ENCODE results near the gene XPNPEP1. TPM values are rescaled to one million over a fixed set of nuclear protein-coding genes. Genes with fewer than 3 reads are reported as not detected.

The XPNPEP1 gene
- total RNA-seq, 6 experiments from 2014 or later, result 13.9 to 57.8 (median 29.4) TPM

DNA sequence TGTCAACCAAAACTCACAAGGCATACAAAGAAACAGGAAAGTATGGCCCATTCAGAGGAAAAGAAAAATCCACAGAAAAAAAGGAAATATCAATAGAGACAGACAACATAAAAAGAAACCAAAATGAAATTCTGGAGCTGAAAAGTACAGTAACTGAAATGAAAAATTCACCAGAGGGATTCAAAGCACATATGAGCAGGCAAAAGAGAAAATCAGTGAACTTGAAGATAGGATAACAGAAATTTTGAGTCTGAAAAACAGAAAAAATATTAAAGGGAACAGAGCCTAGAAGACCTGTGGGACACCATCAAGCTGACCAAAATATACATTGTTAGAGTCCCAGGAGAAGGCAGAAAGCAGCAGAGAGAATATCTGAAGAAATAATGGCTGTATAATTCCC, 60.6 kb downstream of the XPNPEP1 start:
- TF ChIP-seq, protein P1, sequence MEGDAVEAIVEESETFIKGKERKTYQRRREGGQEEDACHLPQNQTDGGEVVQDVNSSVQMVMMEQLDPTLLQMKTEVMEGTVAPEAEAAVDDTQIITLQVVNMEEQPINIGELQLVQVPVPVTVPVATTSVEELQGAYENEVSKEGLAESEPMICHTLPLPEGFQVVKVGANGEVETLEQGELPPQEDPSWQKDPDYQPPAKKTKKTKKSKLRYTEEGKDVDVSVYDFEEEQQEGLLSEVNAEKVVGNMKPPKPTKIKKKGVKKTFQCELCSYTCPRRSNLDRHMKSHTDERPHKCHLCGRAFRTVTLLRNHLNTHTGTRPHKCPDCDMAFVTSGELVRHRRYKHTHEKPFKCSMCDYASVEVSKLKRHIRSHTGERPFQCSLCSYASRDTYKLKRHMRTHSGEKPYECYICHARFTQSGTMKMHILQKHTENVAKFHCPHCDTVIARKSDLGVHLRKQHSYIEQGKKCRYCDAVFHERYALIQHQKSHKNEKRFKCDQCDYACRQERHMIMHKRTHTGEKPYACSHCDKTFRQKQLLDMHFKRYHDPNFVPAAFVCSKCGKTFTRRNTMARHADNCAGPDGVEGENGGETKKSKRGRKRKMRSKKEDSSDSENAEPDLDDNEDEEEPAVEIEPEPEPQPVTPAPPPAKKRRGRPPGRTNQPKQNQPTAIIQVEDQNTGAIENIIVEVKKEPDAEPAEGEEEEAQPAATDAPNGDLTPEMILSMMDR (IDR thresholded peaks at IDR 0.05), result no peak
- TF ChIP-seq POLR2A (IDR thresholded peaks at IDR 0.05), result no peak
- Histone ChIP-seq H3K27ac (no peak overlapping the region), H3K4me3 (no peak overlapping the region), H3K36me3 (peaks cover 0 to 18% (median 7%) of the 10 kb centered on the region in 4 donors), H3K9me3 (no peaks in the 10 kb centered on the region), H3K4me1 (no peaks in the 10 kb centered on the region), H3K27me3 (no peaks in the 10 kb centered on the region)
- intact Hi-C loops (cut with DNase I), result no loop called here
- no peak for DNase-seq
- no peak for ATAC-seq

DNA sequence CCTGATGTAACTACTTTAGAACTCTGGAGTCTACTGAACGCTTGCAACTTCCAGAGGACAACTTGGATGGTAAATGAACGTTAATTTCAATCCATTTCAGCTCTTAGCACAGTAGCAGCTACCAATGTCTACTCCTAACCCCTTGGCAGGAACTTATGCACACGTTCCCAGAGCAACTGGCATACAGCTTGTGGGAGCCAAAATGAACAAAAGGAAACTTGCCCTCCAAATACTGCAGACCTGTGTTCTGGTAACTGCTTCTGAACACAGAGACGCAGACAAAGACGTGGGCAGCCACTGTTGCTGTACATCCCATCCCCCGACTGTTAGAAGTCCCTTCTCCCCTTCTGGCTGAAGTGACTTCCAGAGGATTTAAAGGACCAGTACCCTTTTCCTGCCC, 61.3 kb downstream of the XPNPEP1 start:
- DNase-seq, result no peak
- no peaks in the 10 kb centered on the region for H3K4me1 ChIP-seq
- no peak overlapping the region for H3K27ac ChIP-seq
- no peak overlapping the region for H3K4me3 ChIP-seq
- H3K27me3 ChIP-seq, result no peaks in the 10 kb centered on the region
- 53% methylated on average over 6 of the region's 6 CpGs for WGBS (ENCODE audit: insufficient coverage, low coverage, low lambda C conversion rate, missing lambda C conversion rate)
- no peak for TF ChIP-seq POLR2A (IDR thresholded peaks at IDR 0.05)
- TF ChIP-seq, protein P1 (IDR thresholded peaks at IDR 0.05), result no peak
- H3K9me3 ChIP-seq, result no peaks in the 10 kb centered on the region
- ATAC-seq, result no peak
- peaks cover 0 to 14% (median 7%) of the 10 kb centered on the region in 4 donors for H3K36me3 ChIP-seq
- intact Hi-C loops (cut with DNase I), result no loop called here

DNA sequence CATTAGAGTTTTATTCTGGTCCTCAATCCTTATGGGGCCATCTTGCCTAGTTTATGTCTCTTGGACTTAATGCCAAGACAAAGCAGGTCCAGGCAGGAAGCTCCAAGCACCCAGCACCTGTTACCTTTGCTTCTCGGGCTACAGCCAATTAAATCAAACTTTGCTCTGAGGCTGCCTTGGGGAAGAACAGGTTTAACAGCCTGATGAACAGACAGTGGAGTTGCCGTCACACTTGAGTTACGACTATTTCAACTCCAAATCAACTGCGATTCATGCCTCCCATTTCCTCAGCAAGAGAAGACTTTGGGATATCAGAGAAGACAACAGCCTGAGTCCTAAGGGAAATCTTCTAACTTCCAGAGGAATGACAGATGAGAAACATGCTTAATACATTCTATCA, 62.2 kb downstream of the XPNPEP1 start:
- Histone ChIP-seq H3K4me1 (no peaks in the 10 kb centered on the region), H3K27ac (no peak overlapping the region), H3K36me3 (peaks cover 0 to 14% (median 5%) of the 10 kb centered on the region in 4 donors), H3K9me3 (no peaks in the 10 kb centered on the region), H3K27me3 (no peaks in the 10 kb centered on the region), H3K4me3 (no peak overlapping the region)
- 95% methylated on average over 4 of the region's 4 CpGs for WGBS (ENCODE audit: insufficient coverage, low coverage, low lambda C conversion rate, missing lambda C conversion rate)
- DNase-seq (no peak), ATAC-seq (no peak)
- intact Hi-C loops (cut with DNase I), result no loop called here
- TF ChIP-seq, protein P1 (IDR thresholded peaks at IDR 0.05), result no peak
- TF ChIP-seq POLR2A (IDR thresholded peaks at IDR 0.05), result no peak

DNA sequence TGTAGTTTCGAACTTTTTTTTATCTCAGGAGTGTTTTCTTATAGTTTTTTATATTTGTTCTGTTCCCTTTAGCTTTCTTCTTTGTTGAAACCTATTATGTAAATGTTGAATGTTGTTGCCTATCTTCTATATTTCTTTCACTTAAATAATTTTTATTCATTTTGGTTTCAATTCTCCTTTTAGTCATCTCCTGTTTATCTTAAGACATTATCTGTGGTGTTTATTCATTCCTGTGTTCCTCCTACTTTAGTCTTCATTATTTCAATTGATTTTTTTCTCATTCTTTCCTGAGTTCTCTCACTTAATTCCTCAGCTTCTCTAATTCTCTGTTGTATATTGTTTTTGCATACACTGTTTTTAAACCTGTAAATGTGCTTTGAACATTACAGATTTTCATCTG, 64.1 kb downstream of the XPNPEP1 start:
- ATAC-seq, result no peak
- intact Hi-C loops (cut with DNase I), result no loop called here
- Histone ChIP-seq H3K9me3 (no peaks in the 10 kb centered on the region), H3K27ac (no peak overlapping the region), H3K4me3 (no peak overlapping the region), H3K27me3 (no peaks in the 10 kb centered on the region), H3K36me3 (peaks cover 0 to 4% (median 0%) of the 10 kb centered on the region in 4 donors), H3K4me1 (no peaks in the 10 kb centered on the region)
- WGBS (ENCODE audit: insufficient coverage, low coverage, low lambda C conversion rate, missing lambda C conversion rate), result 78% methylated on average over 1 of the region's 1 CpG
- TF ChIP-seq, protein P1 (IDR thresholded peaks at IDR 0.05), result no peak
- no peak for TF ChIP-seq POLR2A (IDR thresholded peaks at IDR 0.05)
- no peak for DNase-seq

DNA sequence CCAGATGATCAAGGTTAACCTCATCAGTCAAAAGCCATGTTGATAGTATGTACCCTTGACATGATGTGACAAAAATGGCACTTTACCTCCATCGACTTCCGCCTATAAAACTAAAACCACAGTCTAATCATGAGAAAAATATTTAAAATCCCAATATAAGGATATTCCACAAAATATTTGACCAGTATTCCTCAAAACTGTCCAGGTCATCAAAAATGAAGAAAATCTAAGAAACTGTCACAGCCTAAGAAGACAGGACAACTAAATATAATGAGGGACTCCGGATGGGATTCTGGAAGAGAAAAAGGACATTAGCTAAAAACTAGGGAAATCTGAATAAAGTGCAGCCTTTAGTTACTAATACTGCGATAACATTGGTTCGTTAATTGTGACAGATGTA, 67.6 kb downstream of the XPNPEP1 start:
- H3K27me3 ChIP-seq, result no peaks in the 10 kb centered on the region
- H3K4me3 ChIP-seq, result no peak overlapping the region
- no peaks in the 10 kb centered on the region for H3K4me1 ChIP-seq
- ATAC-seq (no peak), DNase-seq (no peak)
- no peaks in the 10 kb centered on the region for H3K36me3 ChIP-seq
- WGBS (ENCODE audit: insufficient coverage, low coverage, low lambda C conversion rate, missing lambda C conversion rate), result 81% methylated on average over 5 of the region's 5 CpGs
- no peaks in the 10 kb centered on the region for H3K9me3 ChIP-seq
- no peak overlapping the region for H3K27ac ChIP-seq
- no peak for TF ChIP-seq POLR2A (IDR thresholded peaks at IDR 0.05)
- TF ChIP-seq, protein P1 (IDR thresholded peaks at IDR 0.05), result no peak
- intact Hi-C loops (cut with DNase I), result no loop called here
